ENCODE measurements around the gene LMBRD1.

GRCh38 chr6:69816026-69816425 is 19.2 kb upstream of the LMBRD1 start:
- TF ChIP-seq, protein P1, sequence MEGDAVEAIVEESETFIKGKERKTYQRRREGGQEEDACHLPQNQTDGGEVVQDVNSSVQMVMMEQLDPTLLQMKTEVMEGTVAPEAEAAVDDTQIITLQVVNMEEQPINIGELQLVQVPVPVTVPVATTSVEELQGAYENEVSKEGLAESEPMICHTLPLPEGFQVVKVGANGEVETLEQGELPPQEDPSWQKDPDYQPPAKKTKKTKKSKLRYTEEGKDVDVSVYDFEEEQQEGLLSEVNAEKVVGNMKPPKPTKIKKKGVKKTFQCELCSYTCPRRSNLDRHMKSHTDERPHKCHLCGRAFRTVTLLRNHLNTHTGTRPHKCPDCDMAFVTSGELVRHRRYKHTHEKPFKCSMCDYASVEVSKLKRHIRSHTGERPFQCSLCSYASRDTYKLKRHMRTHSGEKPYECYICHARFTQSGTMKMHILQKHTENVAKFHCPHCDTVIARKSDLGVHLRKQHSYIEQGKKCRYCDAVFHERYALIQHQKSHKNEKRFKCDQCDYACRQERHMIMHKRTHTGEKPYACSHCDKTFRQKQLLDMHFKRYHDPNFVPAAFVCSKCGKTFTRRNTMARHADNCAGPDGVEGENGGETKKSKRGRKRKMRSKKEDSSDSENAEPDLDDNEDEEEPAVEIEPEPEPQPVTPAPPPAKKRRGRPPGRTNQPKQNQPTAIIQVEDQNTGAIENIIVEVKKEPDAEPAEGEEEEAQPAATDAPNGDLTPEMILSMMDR (IDR thresholded peaks at IDR 0.05; ENCODE audit: low read depth, low read length, poor library complexity, severe bottlenecking): no peak
- TF ChIP-seq EZH2phosphoT487 (IDR thresholded peaks at IDR 0.05; ENCODE audit: borderline replicate concordance, low read length): no peak

Data from DOHH2 (cell line).